ENCODE measurements around the gene CDH23.

CDH23 gene

DNA sequence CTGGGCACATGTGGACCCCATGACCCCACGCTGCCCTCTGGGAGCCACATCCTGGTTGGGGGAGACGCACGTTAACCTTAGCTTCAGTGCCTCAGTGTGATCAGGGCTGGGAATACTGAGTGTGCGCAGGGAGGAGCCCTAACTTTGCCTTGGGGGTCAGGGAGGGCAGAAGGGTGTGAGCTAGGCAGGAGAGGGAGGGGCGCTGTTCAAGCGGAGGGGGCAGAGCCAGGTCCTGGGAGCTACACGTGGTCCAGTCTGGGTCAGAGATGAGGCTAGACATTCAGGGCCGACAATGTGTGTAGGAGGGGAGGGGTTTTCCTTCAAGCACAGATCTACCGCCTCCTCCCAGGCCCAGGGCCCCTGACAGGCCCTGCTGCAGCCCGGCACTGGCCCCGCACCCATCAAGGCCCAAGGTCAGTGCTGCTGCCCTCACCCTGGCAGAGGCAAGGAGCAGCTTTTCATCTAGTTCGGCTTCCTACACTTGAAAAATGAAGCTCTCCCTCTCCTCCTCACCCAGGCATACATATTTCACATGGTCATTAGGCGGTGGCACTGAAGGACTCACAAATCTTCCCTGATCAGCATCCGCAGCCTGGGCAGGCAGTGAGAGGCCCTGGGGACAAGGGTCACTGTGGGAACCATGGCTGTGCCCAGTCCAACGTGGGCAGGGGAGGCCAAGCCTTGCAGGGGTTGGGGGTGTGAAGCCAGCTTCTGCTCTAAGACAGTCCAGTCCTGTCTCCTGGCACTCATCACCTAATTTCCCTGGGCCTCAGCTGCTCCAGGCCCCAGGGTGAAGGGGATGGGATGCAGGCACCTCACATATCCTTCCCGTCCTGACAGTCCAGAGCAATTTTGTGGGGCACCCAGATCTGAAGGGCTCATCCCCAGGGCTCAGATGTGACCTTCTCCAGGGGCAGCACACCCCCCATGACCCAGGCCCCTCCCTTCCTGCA lies 275.6 kb downstream of the CDH23 start:
- DNase-seq = no peak

DNA sequence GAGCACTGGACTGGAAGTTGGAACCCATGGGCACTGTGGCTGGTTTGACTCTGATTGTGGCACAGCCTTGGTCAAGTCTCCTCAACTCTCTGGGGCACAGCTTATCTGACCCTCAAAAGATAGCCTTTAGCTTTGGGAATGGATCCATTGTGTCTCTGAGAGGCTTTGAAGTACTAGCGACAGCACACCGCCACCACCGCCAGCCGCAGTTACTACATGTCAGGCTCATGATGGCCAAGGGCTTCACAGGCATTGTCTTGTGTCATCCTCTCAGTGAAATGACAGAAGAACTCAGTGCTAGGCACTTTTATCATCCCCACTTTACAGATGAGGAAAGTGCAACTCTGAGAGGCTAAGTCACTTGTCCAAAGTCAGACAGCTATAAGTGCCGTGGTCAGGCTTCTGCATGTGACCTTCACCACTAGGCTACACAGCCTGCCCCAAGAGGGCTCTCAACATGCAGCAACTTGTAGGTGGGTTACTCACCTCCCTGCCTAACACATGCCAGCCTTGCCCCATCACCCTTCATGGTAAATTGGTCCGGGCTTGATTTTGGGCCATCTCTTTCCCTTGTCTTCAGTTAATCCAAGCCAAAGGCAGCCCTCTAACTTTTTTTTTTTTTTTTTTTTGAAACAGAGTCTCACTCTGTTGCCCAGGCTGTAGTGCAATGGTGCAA lies 278.7 kb downstream of the CDH23 start:
- no peak for DNase-seq

DNA sequence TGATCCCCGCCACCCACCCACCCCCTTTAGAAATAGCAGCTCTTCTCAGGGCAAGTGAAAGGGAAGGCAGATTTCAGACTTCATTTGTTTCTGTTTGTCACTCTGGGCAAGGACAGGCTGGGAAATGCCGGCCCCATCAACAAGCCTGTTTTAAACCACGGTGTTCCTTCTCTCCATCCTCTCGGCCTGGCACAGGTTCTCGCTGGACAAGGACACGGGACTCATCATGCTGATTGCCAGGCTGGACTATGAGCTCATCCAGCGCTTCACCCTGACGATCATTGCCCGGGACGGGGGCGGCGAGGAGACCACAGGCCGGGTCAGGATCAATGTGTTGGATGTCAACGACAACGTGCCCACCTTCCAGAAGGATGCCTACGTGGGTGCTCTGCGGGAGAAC lies 280.5 kb downstream of the CDH23 start:
- DNase-seq = no peak

DNA sequence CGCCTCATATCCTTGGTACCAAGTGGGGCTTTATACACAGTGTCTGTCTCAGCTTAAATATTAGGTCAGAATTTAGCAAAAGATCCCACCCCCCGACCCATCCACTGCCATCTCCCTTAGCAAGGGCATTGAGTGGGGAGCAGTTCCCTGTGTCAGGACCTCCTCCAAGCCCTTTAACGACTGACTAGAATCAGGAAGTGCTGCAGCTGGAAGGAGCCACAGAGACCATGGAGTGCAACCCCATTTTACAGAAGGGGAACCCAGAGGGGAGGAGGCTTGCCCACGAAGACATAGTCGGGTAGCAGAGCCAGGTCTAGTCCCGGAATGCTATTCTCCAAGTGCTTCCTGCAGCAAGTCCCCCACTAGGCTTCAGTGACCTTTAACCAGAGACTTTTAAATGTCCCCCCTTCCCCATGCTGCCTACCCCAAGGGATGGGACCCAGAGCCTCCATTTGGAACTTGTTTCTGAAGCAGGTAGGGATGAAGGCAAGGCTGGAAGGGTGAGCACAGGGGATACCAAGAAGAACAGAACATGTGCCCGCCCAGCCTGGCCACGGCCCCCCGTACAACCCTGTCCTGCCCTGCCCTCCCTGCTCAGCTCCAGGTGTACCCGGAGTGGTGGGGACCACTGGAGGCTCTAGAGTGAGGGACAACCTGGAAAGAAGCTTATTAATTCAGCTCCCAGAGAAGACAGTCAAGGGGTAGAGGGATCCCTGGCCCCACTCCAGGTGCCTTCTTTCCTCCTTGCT lies 281.5 kb downstream of the CDH23 start:
- no peak for DNase-seq

DNA sequence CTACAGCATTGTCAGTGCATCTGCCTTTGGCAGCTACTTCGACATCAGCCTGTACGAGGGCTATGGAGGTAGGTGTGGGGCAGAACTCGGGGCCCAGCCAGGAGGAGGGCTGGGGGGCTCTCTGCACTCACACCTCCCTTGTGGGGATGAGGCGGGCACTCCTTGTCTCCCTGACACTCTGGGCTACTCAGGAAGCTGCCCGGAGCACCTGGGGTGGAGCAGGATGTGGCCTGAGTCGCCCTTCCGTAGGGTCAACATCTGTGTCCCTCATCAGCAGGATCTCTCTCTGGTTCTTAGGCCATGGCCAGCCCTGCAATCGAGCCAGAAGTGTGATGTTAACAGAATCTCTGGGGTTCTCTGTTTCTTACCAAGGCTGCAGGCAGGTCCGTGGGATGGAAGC lies 282.7 kb downstream of the CDH23 start:
- DNase-seq = no peak

DNA sequence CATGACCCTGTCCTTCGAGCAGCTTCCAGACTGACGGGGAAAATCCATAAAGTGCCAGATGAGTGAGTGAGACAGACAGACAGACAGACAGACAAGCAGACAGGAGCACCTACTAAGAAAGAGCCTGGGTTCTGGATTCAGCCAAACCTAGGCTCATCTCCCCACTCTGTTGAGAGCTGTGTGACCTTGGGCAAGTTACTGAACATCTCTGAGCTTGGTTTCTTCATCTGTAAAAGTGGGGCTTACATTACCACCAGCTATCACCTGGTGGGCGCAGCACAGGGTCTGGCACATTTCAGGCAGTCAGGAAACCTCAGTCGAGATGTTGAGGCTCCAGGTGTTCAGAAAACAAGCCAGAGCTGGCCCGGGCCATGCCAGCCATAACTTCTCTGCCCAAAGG lies 285.3 kb downstream of the CDH23 start:
- no peak for DNase-seq

DNA sequence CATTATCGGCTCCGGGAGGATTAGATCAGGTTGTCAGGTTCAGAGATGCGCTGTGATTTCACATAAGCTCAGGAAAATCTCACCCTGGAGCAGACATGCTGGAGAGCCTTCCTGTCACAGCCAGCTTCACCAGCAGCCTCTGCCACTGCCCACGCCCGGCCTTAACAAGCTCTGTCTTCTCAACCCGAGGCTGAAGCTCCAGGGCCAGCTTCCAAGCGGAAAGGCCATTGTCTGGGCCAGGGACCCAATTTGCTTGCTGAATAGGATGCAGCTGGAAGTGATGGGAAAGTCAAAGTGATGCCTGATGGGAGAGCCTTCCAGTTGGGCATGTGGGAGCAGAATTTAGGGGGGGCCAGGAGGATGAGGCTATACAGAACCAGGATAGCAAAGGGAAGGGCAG lies 286.6 kb downstream of the CDH23 start:
- no peak for DNase-seq

DNA sequence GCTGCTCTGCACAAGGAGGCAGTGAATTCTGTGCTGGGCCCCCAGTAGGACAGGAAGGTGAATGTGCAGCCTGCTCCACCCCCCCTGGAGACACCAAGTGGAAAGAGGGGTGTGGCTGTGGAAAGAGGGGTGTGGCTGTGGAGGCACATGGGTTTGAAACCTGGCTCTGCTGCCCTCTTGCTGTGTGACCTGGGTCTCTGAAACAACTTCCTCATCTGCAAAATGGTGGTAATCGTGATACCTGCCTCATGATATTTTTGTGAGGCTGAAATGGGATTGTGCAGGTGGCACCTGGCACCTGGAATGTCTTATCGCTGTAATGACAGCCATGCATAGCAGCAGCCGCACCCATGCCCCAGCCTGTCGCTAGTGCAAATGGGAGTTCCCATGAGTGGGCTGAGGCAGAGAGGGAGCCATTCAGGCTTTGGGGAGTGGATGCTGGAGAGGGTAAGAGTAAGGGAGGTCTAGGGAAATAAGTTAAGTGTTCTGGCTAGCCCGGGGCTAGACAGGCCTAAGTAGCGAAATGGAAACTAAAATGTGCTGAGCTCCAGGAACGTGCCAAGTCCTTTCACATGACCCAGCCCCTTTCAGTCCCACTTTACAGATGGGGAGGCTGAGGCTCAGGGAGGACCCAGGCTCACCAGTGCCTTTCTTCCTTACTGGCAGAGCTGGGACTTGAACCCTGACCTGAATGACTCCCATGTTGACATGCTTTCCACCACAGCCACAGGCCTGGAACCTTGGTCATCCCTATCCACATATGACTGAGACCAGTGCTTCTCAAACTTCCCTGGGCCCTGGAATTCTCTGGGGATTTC lies 287.8 kb downstream of the CDH23 start:
- no peak for DNase-seq

DNA sequence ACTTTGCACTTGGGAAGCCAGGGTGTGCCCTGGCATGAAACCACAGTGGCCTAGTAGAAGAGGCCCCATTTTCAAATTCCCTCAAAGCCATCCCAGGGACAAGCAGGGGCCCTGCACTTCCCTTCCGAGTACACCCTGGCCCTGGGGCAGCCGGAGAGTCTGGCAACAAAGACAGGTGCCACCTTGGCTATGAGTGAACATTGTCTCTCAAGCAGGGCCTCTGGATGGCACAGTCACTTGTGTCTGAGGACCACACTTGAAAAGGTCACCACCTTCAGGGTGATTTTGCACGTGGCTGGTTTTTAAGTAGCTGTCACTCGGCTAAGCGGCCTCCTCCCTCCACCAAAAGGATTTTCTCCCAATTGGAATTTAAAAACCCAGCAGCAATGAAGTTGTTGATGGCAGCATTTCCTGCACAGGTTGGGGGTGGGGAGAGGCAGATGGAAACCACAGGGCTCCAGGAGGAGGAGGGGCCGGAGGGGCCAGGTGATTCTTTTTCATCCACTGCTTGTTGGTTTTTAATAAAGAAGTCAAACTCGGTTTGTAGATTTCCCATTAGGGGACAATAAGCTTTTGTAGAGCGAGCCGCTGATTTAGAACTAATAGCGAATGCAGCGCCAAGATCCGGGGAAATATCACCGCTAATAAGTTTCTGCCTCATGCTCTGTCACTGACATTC lies 289.0 kb downstream of the CDH23 start:
- DNase-seq = no peak

DNA sequence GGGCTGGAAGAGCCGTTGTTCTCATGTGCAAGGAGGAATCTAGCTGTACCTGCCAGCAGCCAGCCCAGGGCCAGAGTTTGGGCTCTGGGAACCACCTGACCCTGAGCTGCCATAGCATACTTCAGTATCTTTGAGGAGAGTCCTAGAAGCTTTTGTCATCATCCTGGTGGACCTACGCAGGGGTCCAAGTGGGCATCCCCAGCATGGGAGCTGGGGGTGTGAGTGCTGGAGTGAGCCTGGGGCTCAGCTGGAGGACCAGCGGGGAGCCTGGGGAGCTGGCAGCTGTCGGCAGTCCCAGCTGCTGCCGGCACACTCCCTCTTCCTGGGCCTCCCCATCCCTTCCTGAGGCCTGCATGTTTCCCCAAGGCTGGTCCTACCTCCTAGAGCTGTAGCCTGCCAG lies 290.4 kb downstream of the CDH23 start:
- DNase-seq = no peak

DNA sequence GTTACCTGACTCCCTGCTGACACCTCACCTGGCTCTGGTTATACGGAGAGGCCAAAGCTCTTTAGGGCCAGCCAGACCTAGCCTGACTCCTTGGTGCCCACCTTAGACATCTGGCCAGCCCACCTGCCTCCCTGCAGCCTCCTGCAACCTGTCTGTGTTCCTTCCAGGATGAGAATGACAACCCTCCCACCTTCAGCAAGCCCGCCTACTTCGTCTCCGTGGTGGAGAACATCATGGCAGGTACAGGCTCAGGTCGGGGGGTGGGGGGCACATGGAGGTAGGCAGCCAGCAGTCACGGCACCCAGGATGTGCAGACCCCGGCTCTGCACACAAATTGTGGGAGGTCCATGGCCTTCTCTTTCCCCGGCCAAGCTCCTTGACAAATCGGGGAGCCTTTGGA lies 290.8 kb downstream of the CDH23 start:
- no peak for DNase-seq

DNA sequence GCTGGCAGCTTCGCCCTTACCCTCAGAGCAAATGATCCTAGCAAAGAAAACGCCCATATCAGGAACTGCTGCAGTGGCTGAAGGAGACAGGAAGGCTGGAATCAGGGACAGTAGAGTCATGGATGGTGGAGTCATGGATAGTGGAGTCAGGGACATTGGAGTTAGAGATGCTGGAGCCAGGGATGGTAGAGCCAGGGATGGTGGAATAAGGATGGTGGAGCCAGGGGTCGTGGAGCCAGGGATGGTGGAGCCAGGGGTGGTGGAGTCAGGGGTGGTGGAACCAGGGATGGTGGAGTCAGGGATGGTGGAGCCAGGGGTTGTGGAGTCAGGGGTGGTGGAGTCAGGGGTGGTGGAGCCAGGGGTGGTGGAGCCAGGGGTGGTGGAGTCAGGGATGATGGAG lies 291.5 kb downstream of the CDH23 start:
- DNase-seq = no peak

DNA sequence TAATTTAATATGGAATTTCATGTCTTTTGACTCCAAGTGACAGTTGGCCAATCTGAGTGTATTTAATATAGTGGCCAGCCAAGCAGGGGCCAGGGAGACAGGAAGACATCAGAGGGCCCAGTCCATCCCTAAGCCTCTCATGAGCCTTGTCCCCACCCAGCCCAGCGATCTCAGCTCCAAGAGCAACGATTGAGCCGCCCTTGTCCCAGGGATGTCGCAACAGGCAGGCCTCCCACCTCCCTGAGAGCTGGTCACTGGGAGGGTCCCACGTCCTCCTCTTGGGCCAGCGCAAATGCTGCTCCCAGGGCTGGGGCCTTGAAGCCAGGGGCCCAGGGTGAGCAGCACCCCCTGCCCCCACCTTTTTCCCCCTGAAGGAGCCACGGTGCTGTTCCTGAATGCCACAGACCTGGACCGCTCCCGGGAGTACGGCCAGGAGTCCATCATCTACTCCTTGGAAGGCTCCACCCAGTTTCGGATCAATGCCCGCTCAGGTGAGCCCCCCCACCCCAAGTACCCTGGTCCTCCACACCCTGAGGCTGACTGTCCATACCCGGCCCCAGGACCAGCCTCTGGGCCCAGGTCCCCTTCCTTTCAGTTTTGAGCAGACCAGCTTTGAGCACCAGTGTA lies 293.5 kb downstream of the CDH23 start:
- no peak for DNase-seq

DNA sequence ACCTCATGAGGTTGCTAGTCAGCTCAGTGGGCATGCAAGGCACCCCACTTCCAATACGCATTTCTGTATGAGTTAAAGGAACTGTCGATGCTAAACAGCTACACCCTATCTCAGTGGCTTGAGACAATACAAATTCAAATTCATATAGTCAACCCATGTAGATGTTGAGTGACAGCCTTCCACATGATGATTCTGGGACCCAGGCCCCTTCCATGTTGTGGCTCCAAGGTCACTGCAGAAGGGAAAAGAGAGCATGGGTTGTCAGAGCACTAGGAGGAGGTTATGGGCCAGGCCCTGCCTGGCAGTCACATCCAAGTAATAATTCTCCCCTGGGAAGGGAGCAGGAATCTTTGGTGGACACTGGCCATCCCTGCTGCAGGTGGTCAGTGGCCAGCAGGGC lies 294.7 kb downstream of the CDH23 start:
- no peak for DNase-seq

DNA sequence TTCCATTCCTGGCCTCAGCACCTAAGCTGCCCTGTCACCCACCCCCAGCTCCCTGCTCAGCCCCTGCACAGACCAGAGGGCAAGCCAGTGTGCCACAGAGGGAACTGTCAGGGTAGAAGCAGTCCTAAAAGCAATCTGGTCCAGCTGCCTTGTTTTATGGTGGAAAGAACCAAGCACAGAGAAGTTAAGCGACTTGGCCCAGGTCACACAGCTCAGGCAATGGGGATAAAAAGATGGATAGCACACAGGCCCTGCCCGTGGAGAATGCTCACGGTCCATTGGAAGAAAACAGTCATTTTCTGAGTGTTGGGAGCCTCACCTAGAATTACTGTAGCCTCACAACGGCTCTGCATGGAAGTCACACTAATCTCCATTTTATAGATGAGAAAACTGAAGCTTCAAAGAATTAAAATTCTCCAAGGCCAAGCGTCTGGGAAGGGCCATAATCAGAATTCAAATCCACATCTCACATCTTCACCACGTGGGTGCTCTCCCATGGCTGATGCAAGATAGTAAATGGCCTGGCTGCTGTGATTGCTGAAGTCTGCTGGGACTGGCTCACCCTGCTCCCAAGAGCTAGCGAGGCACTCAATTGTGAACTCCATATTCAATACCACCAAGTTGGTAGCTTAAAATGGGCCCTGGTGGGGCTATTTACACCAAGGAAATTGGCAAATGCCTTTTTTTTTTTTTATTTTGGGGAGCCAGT lies 296.0 kb downstream of the CDH23 start:
- no peak for DNase-seq

DNA sequence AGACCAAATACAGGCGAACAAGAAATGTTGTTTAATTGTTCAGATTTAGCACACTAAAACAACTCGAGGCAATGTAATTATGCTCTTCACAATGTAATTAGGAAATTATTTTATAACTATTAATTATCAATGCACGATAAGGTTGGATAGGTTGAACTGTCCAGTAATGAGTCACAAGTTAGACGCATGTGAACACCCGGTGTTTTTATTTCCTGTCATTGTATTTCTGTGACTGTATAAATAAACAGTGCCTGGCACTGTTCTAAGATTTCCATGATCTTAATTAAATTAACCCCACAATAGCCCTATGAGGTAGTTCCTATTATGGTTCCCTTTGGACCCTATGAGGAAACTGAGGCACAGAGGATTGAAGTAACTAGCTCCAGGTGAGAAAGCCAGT lies 296.7 kb downstream of the CDH23 start:
- DNase-seq = no peak

DNA sequence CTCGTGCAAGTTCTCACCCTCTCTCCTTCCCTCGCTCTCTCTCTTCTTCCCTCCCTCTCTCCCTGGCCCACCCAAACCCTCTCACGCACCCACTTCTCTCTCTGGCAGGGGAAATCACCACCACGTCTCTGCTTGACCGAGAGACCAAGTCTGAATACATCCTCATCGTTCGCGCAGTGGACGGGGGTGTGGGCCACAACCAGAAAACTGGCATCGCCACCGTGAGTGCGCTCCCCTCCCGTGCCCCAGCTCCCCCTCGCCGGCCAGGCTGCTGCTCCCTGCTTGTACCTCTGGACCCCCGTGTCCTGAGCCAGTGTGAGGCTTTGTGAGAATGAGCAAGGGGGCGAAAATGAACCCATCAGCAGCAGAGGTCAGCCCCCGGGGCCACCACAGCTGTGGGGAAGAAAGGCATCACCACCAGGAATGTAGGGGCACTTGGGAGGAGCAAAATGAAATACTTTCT lies 297.4 kb downstream of the CDH23 start:
- no peak for DNase-seq

DNA sequence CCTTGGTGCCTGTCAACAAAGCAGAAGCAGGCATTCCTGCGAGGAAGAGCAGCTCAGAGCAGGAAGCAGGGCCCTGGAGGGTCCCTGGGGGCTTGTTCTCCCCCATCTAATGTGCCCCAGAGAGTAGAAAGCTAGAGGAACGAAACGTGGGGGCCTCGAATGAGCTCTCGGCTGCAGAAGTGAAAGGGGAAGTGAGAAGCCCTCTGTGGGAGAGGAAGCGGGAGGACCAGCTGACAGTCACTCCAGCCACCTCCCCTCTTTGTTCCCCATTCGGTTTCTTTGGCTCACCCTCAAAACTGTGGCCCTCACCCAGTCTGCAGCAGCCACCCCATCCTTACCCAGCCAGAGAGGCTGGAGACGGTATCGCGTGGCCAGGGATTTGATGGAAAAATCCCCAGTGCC lies 297.8 kb downstream of the CDH23 start:
- DNase-seq = no peak

DNA sequence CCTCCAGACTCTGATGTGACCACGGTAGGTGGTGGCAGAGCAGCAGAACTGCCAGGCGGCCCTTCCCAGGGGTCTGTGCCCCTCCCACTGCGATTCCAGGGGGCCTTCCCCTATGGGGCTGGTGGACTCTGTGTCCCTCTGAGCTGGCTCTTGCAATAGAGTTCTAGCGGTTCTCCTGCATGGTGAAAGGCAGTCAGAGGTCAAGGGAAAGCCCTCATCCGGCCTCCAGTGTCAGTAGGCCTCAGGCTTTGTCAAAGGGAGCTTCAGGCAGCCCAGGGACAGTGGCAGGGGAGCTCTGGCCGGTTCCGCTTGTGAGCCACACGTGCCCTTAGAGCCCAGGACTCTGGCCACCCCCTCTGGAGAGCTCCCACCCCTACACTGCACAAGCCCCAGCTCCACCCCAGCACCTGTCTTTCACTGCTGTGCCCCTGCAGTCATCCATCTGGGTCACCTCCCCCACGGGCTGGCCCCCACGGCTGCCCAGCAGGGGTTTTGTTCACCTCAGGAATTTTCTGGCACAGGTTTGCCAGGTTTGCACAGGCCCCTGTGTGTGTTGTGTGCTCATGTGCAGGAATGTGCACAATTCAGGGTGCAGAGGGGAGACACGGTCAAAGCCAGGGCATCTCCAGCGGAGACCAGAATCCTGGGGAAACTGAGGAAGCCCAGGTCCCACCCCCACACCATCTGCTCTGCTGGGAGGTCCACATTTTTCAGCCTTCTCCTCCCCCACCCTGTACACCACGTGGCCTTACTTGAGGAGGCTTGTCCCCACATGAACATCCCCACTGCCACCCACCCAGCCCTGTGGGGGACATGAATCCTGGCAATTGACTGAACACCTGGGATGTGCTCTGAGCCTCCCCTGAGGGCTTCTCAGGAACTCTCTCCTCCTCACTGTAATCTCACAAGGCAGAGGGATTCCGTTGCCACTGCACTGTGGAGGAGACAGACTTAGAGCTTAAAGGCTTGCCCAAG lies 299.1 kb downstream of the CDH23 start:
- no peak for DNase-seq
